Naive thymus-derived CD8-positive, alpha-beta T cell (primary cell): ENCODE measurements around the gene HOXC11. TPM values are rescaled to one million over a fixed set of nuclear protein-coding genes. Genes with fewer than 3 reads are reported as not detected.
A peak's percentile ranks its signal among the peaks of the same experiment; 100 is the strongest.

Source experiments
- ATAC-seq, 2 donors: fragments of 150-1000 bp; cut with Tn5 transposase in 1 of 2; sonication (Bioruptor Pico), chemical (Tn5 transposase) in 1 of 2; 1 replicate in 1 of 2; 2 replicates in 1 of 2; pipeline ENCODE4 v1.10.0; 2021; ENCODE audit warnings: mild to moderate bottlenecking in 2 of 2, moderate library complexity in 2 of 2
- POLR2A ChIA-PET: fragments of 350-600 bp; sonication (Branson Sonifier 250); formaldehyde crosslinking; loops from one replicate; lab custom pipeline; 2021; ENCODE audit warnings: antibody characterized with exemption; lab: Charles Lee
- DNase-seq, 10 donors: peaks; one replicate each; pipeline versions ENCODE4 v3.0.0 to v3.0.0-alpha.2; 2020 to 2022
- H3K27ac Mint-ChIP-seq, 10 donors: one replicate each; pipeline ENCODE4 v1.8.0; 2020 to 2022; ENCODE audit warnings: mild to moderate bottlenecking in 10 of 10, mixed read lengths in 10 of 10, moderate library complexity in 4 of 10, inconsistent platforms in 1 of 10
- H3K27me3 Mint-ChIP-seq, 5 donors: one replicate each; pipeline ENCODE4 v1.8.0; 2021 to 2022; ENCODE audit warnings: mixed read lengths in 5 of 5
- H3K36me3 Mint-ChIP-seq, 3 donors: one replicate each; pipeline ENCODE4 v1.8.0; 2020 to 2022; ENCODE audit warnings: mixed read lengths in 3 of 3, mild to moderate bottlenecking in 2 of 3, inconsistent platforms in 1 of 3
- H3K4me1 Mint-ChIP-seq, 4 donors: one replicate each; pipeline ENCODE4 v1.8.0; 2021 to 2022; ENCODE audit warnings: mixed read lengths in 4 of 4
- H3K4me3 Mint-ChIP-seq, 10 donors: one replicate each; pipeline ENCODE4 v1.8.0; 2020 to 2022; ENCODE audit warnings: mild to moderate bottlenecking in 10 of 10, mixed read lengths in 10 of 10, moderate library complexity in 6 of 10, inconsistent platforms in 1 of 10
- H3K9me3 Mint-ChIP-seq, 9 donors: one replicate each; pipeline ENCODE4 v1.8.0; 2020 to 2022; ENCODE audit warnings: mixed read lengths in 9 of 9, mild to moderate bottlenecking in 3 of 9, inconsistent platforms in 1 of 9, moderate library complexity in 1 of 9
- polyA plus RNA-seq, 3 donors: library from polyadenylated mRNA; unstranded; fragments of 300-500 nt; fragmentation: Illumina TruSeq; gene quantifications; one replicate each; pipeline ENCODE4 v1.2.3, GENCODE V29; 2021
- total RNA-seq, 8 experiments: library from RNA in 2 of 8; stranded (reverse) in 2 of 8; gene quantifications; one replicate each; pipeline ENCODE4 v1.2.3 and lab custom pipeline; 2021 to 2026

The HOXC11 gene
- total and polyA plus RNA-seq, 5 experiments from 2014 or later = not detected

DNA sequence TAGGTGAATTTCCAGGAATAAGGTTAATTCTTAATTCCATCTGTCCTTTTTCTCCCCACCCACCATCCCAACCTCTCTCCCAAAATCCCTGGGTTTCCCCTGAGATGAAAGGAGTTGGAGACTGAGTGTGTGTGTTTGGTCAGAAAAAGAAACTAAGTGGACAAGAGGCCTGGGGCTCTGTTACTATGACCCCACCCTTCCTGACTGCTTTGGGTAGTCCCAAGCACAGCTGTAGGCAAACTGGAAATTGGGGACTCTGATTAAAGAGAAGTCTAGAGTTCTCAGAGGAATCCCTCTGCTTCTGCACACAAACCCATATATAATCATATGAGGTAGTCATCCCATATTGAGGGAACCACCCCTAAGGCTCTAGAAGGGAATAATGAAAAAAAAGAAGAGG lies 25.2 kb upstream of the HOXC11 start:
- H3K4me3 Mint-ChIP-seq = no peak overlapping the region
- H3K36me3 Mint-ChIP-seq = peaks cover 0 to 2% (median 1%) of the 10 kb centered on the region in 3 donors
- peaks cover 7 to 33% (median 10%) of the 10 kb centered on the region in 4 donors for H3K4me1 Mint-ChIP-seq
- DNase-seq = no peak
- no peak for ATAC-seq
- POLR2A ChIA-PET = interaction anchor here (0.7 kb wide), 1 partner anchor 456 kb away, joined by 8 read pairs; no protein-coding TSS in a partner anchor
- H3K9me3 Mint-ChIP-seq = peaks cover 0 to 2% (median 0%) of the 10 kb centered on the region in 9 donors
- no peak overlapping the region for H3K27ac Mint-ChIP-seq
- peaks cover 59 to 97% (median 88%) of the 10 kb centered on the region in 5 donors for H3K27me3 Mint-ChIP-seq

DNA sequence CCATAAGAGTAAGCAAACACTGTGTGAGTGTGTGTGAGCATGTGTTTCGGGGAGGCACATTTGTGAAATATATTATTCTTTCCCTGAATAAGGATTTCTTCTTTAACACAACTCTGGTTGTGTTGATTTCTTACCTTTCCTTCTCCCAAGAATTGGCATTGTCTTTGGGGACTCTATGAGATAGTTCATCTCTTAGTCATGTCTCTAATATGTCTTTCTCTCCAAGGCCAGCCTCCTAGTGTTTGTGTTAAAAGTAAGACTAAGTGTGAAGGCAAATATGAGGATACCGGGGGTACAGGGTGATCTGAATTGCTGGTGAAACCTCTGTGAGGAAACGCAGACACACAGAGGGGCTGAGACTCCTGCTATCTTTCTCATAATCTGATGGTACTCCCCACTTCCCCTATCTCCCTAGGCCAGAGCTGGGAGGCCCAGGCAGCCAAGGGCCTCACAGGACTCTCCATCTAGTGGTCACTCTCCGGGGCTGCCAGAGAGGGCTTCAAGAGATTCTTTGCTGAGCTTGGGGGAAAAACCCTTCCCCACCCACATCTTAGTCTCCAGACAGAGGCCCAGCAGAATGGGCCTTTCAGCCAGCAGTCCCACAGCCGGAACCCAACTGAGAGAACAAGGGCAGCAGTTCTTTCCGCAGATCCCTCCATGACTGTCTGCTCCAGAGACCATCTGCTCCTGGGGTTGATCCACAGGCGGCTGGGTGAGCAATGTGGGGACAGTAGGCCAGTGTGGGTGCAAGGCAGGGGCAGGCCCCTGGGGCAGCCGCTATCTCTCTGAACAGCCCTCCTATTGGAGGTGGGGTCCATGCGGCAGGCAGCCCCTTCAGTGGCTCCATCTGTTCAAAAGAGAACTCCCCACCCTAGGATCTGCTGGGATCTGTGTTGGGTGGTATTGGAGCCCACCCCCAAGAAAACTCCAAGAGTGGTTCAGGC lies 24.0 kb upstream of the HOXC11 start:
- POLR2A ChIA-PET = interaction anchor here (0.7 kb wide), 1 partner anchor 120 kb away, joined by 3 read pairs; no protein-coding TSS in a partner anchor
- Mint-ChIP-seq H3K36me3 (peaks cover 2 to 5% (median 2%) of the 10 kb centered on the region in 3 donors), H3K4me1 (peaks cover 10 to 41% (median 14%) of the 10 kb centered on the region in 4 donors), H3K27me3 (peaks cover 59 to 98% (median 88%) of the 10 kb centered on the region in 5 donors), H3K9me3 (peaks cover 0 to 7% (median 2%) of the 10 kb centered on the region in 9 donors), H3K4me3 (no peak overlapping the region), H3K27ac (peak overlapping the region in 1 of 10 donors; percentile 10)
- DNase-seq (no peak), ATAC-seq (no peak)

GRCh38 chr12:53949631-53950436 lies 23.1 kb upstream of the HOXC11 start:
- Mint-ChIP-seq H3K27ac (peak overlapping the region in 1 of 10 donors; percentile 50), H3K4me3 (no peak overlapping the region), H3K36me3 (peaks cover 2 to 5% (median 2%) of the 10 kb centered on the region in 3 donors), H3K27me3 (peaks cover 56 to 98% (median 82%) of the 10 kb centered on the region in 5 donors), H3K4me1 (peaks cover 9 to 39% (median 15%) of the 10 kb centered on the region in 4 donors), H3K9me3 (peaks cover 0 to 15% (median 2%) of the 10 kb centered on the region in 9 donors)
- ATAC-seq (no peak), DNase-seq (no peak)
- POLR2A ChIA-PET = interaction anchor here (0.7 kb wide), 1 partner anchor 120 kb away, joined by 3 read pairs; no protein-coding TSS in a partner anchor

DNA sequence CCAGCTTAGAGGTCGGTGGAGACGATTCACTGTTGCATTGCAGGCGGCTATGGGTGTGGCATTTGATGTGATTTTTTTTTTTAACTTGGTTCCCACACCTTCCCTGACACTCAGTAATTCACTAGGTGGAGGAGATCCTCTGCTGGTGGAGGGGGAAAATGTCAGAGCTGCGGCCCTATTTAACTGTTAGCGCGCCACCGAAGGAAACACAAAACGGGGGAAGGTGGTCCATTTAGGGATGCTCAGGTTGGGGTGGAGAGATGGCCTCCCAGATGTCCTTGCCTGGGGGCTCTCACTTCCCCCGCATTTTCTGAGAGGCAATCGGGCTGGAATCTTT lies 22.5 kb upstream of the HOXC11 start:
- Mint-ChIP-seq H3K9me3 (peaks cover 0 to 15% (median 2%) of the 10 kb centered on the region in 9 donors), H3K4me1 (peaks cover 5 to 34% (median 13%) of the 10 kb centered on the region in 4 donors), H3K27ac (peak overlapping the region in 2 of 10 donors; percentile 29 to 50), H3K27me3 (peaks cover 52 to 95% (median 77%) of the 10 kb centered on the region in 5 donors), H3K4me3 (no peak overlapping the region), H3K36me3 (peaks cover 2 to 5% (median 2%) of the 10 kb centered on the region in 3 donors)
- POLR2A ChIA-PET = no interaction called here
- ATAC-seq (no peak), DNase-seq (no peak)

DNA sequence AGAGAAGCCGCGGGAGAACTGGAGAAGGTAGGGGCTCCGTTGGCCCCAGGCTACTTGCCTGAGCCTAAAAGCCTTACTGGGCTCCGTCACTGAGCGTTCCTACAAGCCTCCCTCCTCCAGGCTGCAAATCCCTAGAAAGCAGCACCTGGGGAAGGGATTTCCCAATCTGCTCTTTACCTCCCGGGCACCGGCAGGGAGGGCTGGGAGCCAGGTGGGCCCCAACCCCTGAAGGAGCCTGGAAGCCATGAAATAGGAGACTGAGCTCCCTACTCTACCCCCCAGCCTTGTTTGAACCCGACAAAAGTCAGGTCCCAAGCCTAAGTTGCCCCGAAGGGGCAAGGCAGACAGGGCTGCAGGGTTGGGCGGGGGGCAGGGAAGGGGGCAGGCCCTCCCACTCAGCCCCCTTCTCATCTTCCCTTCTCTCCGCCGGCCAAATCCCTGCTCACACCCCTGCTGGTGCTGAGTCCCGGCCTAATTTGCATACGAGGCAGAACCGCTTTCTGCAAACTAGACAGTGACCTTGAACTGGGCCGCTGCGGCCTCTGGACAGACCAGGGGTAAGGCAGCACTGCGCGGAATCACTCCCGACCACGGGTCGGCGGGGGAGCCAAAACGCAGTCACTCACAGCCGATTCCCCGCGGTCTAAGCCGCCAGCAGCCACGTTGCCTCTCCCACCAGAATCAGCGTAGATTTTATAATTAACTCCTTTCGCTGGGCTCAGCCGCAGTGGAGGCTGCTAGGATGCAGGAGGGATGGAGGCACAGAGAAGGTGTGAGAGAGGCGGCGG lies 21.9 kb upstream of the HOXC11 start:
- H3K36me3 Mint-ChIP-seq = peaks cover 2 to 5% (median 3%) of the 10 kb centered on the region in 3 donors
- H3K4me3 Mint-ChIP-seq = peak overlapping the region in 5 of 10 donors; percentile 27 to 47 (median 35)
- POLR2A ChIA-PET = no interaction called here
- peaks cover 6 to 40% (median 16%) of the 10 kb centered on the region in 4 donors for H3K4me1 Mint-ChIP-seq
- H3K27me3 Mint-ChIP-seq = peaks cover 49 to 95% (median 78%) of the 10 kb centered on the region in 5 donors
- peak overlapping the region in 2 of 10 donors; percentile 66 to 91 for H3K27ac Mint-ChIP-seq
- H3K9me3 Mint-ChIP-seq = peaks cover 0 to 15% (median 2%) of the 10 kb centered on the region in 9 donors
- peak in 1 of 2 donors; percentile 16 for ATAC-seq
- no peak for DNase-seq

DNA sequence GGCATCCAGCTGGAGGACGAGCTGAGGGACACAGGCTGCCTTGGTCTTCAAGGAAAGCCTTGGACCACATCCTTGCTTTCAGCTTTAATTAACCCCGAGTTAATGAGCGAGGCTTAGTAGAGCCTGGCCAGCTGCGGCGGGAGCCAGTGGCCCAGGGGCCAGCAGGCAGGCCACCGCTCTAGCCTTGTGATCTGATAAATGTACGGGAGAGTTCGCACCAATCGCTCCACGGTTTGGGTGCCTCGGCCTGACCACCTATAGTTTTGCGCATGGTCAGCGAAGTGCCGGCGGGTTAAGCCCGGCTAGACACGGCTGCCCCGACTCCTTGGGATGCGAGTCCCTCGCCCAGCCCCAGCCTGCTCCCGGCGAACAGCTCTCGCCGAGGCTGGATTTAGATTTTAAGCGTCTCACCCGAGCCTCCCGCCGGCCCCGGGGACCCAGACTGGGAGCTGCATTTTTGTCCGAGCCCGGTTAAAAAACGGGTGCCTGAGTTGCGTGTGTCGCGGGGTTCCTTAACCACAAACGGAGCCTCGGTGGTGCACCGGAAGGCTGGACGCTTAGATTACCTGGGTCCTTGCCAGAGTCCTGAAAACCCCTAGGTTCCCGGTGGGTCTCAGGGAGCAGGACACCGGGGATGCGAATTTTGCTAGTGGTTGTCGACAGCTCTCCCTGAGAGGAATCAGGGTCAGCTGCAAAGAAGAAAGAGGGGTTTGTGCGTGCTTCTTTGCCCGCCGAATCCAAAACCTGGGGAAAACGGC lies 21.2 kb upstream of the HOXC11 start:
- POLR2A ChIA-PET = no interaction called here
- H3K27ac Mint-ChIP-seq = peak overlapping the region in 2 of 10 donors; percentile 73 to 91
- H3K9me3 Mint-ChIP-seq = peaks cover 0 to 15% (median 2%) of the 10 kb centered on the region in 9 donors
- DNase-seq (no peak), ATAC-seq (no peak)
- H3K4me3 Mint-ChIP-seq = peak overlapping the region in 6 of 10 donors; percentile 11 to 49 (median 34)
- H3K4me1 Mint-ChIP-seq = peaks cover 11 to 48% (median 24%) of the 10 kb centered on the region in 4 donors
- peaks cover 2 to 5% (median 5%) of the 10 kb centered on the region in 3 donors for H3K36me3 Mint-ChIP-seq
- H3K27me3 Mint-ChIP-seq = peaks cover 54 to 95% (median 78%) of the 10 kb centered on the region in 5 donors

DNA sequence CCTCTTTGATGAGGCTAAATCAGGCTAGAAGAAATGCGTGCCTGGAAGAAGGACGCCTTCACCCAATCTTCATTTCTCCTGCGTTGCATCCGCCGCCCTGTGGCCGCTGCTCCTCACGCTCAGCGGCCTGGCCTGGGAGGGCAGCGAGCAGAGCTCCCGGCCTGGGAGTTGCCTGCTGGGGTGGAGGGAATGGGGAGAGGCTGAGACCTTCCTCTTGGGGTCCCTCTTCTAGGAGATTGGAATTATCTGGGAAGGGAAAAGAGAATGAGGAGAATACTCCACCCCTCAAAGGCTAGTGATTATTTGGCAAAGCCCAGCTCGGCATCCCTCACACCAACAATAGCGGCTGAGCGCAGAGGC lies 20.6 kb upstream of the HOXC11 start:
- H3K9me3 Mint-ChIP-seq = peaks cover 0 to 15% (median 2%) of the 10 kb centered on the region in 9 donors
- ATAC-seq (no peak), DNase-seq (no peak)
- peaks cover 51 to 96% (median 74%) of the 10 kb centered on the region in 5 donors for H3K27me3 Mint-ChIP-seq
- H3K36me3 Mint-ChIP-seq = peaks cover 2 to 5% (median 5%) of the 10 kb centered on the region in 3 donors
- H3K27ac Mint-ChIP-seq = peak overlapping the region in 3 of 10 donors; percentile 37 to 91 (median 73)
- H3K4me3 Mint-ChIP-seq = peak overlapping the region in 4 of 10 donors; percentile 33 to 49 (median 38)
- POLR2A ChIA-PET = interaction anchor here (0.6 kb wide), 1 partner anchor 615 kb away, joined by 3 read pairs; no protein-coding TSS in a partner anchor
- H3K4me1 Mint-ChIP-seq = peaks cover 13 to 53% (median 28%) of the 10 kb centered on the region in 4 donors

DNA sequence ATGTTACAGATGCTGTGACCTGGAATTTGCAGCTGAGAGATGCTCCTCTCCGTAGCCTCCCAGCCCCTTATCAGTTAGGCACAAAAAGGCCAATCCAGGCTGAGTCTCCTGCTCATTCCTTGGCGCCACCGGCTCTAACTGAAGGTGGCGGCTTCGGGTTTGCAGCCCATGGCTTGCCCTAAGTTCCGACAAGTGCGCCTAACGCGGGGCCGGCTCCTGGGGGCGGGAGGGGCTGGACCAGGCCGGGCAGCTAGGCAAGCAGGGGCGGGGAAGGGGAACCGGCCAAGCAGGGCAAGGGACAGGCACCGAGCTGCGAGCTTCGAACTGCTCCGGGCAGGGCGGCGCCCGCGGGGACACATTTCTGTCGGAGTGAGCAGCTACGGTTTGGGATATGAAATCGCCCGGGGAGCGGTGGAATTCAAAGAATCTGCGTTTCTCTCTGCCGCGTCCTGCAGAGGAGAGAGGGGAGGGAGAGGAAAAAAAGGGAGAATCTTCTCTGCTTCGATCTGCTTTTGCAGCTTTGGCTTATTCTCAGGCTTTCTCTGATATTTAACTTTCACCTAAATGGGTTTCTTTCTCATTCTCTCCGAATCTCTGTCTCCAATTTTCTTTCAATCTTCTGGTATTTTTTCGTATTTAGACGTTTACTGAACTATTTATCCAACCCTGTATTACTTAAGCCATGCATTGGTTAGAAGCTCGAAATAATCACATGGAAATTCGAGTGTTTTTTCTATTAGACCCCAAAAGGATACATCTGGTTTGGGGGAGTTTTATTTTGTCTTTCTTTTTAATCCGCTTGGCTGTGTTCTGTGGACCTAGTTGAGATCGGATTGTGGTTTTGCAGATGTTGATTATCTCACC lies 19.8 kb upstream of the HOXC11 start:
- POLR2A ChIA-PET = interaction anchor here (0.6 kb wide), 1 partner anchor 614 kb away, joined by 3 read pairs; no protein-coding TSS in a partner anchor
- peak overlapping the region in 5 of 10 donors; percentile 37 to 91 (median 66) for H3K27ac Mint-ChIP-seq

GRCh38 chr12:53953831-53954693 lies 18.9 kb upstream of the HOXC11 start:
- H3K36me3 Mint-ChIP-seq = peaks cover 2 to 5% (median 4%) of the 10 kb centered on the region in 3 donors
- peaks cover 15 to 55% (median 28%) of the 10 kb centered on the region in 4 donors for H3K4me1 Mint-ChIP-seq
- no peak for ATAC-seq

More for the DNA sequence above, 19.8 kb upstream of the HOXC11 start:
- H3K36me3 Mint-ChIP-seq = peaks cover 2 to 5% (median 5%) of the 10 kb centered on the region in 3 donors
- peak overlapping the region in 5 of 10 donors; percentile 8 to 70 (median 41) for H3K4me3 Mint-ChIP-seq
- H3K4me1 Mint-ChIP-seq = peaks cover 13 to 55% (median 28%) of the 10 kb centered on the region in 4 donors
- DNase-seq (no peak), ATAC-seq (no peak)
- H3K9me3 Mint-ChIP-seq = peaks cover 0 to 15% (median 2%) of the 10 kb centered on the region in 9 donors
- peaks cover 54 to 96% (median 73%) of the 10 kb centered on the region in 5 donors for H3K27me3 Mint-ChIP-seq

More at GRCh38 chr12:53953831-53954693, 18.9 kb upstream of the HOXC11 start:
- peak overlapping the region in 4 of 10 donors; percentile 31 to 86 (median 50) for H3K27ac Mint-ChIP-seq
- no peak for DNase-seq
- POLR2A ChIA-PET = no interaction called here
- H3K27me3 Mint-ChIP-seq = peaks cover 50 to 95% (median 73%) of the 10 kb centered on the region in 5 donors
- H3K4me3 Mint-ChIP-seq = peak overlapping the region in 5 of 10 donors; percentile 11 to 24 (median 19)
- peaks cover 0 to 15% (median 0%) of the 10 kb centered on the region in 9 donors for H3K9me3 Mint-ChIP-seq
